NCI-H1048 (cell line): ENCODE measurements around the gene GSTT4.
"Not testable (repeated sequence)": the region's sequence is repeated elsewhere in the genome, so short reads cannot be mapped to it uniquely, and the experiment has no call there.

ENCODE experiments used
- DNase-seq: peaks from one replicate; lab custom pipeline; 2025; lab: John Stamatoyannopoulos, UW

GSTT4 gene

GRCh38 chr22:24005201-24005600 lies at the start of gene GSTT4:
GSTT4 (minus strand) TSS chr22:24005453; CDS start chr22:24005356, 97 bp downstream.
- DNase-seq = no peak

- DNase-seq = no peak
Measured at GRCh38 chr22:24054356-24054755, 49.1 kb upstream of the GSTT4 start.

- no peak for DNase-seq
Measured at GRCh38 chr22:24053481-24054226, 48.4 kb upstream of the GSTT4 start.

GRCh38 chr22:24051568-24051967 lies 46.3 kb upstream of the GSTT4 start:
- DNase-seq = no peak

GRCh38 chr22:24051028-24051427 lies 45.8 kb upstream of the GSTT4 start:
- DNase-seq = no peak

GRCh38 chr22:24049978-24050377 lies 44.7 kb upstream of the GSTT4 start:
- DNase-seq = no peak

GRCh38 chr22:24049211-24049610 lies 44.0 kb upstream of the GSTT4 start:
- no peak for DNase-seq

GRCh38 chr22:24046024-24046423 lies 40.8 kb upstream of the GSTT4 start:
- no peak for DNase-seq

GRCh38 chr22:24043958-24044357 lies 38.7 kb upstream of the GSTT4 start:
- DNase-seq = no peak

- not testable (repeated sequence) for DNase-seq
Measured at GRCh38 chr22:24043465-24043864, 38.2 kb upstream of the GSTT4 start.

- no peak for DNase-seq
Measured at GRCh38 chr22:24040946-24041345, 35.7 kb upstream of the GSTT4 start.

- no peak for DNase-seq
Measured at GRCh38 chr22:24039046-24039445, 33.8 kb upstream of the GSTT4 start.

- DNase-seq = no peak
Measured at GRCh38 chr22:24037851-24038765, 32.9 kb upstream of the GSTT4 start.

- no peak for DNase-seq
Measured at GRCh38 chr22:24035296-24035695, 30.0 kb upstream of the GSTT4 start.

GRCh38 chr22:24033731-24034130 lies 28.5 kb upstream of the GSTT4 start:
- no peak for DNase-seq

GRCh38 chr22:24030186-24030702 lies 25.0 kb upstream of the GSTT4 start:
- DNase-seq = no peak

GRCh38 chr22:24029304-24029703 lies 24.1 kb upstream of the GSTT4 start:
- DNase-seq = no peak

GRCh38 chr22:24028533-24028932 lies 23.3 kb upstream of the GSTT4 start:
- DNase-seq = no peak

- no peak for DNase-seq
Measured at GRCh38 chr22:24027991-24028390, 22.7 kb upstream of the GSTT4 start.

GRCh38 chr22:24027389-24027975 lies 22.2 kb upstream of the GSTT4 start:
- DNase-seq = no peak

- no peak for DNase-seq
Measured at GRCh38 chr22:24026733-24027132, 21.5 kb upstream of the GSTT4 start.

GRCh38 chr22:24026056-24026455 lies 20.8 kb upstream of the GSTT4 start:
- no peak for DNase-seq

- DNase-seq = no peak
Measured at GRCh38 chr22:24025475-24025874, 20.2 kb upstream of the GSTT4 start.
